GM21515 (cell line): Measurements from ENCODE around the gene CLBA1.

Experiments
- ATAC-seq: cut with Tn5 transposase; IDR thresholded peaks from one replicate; pipeline ENCODE4 v1.9.1; 2021; ENCODE audit not compliant: unreplicated experiment

CLBA1 gene

DNA sequence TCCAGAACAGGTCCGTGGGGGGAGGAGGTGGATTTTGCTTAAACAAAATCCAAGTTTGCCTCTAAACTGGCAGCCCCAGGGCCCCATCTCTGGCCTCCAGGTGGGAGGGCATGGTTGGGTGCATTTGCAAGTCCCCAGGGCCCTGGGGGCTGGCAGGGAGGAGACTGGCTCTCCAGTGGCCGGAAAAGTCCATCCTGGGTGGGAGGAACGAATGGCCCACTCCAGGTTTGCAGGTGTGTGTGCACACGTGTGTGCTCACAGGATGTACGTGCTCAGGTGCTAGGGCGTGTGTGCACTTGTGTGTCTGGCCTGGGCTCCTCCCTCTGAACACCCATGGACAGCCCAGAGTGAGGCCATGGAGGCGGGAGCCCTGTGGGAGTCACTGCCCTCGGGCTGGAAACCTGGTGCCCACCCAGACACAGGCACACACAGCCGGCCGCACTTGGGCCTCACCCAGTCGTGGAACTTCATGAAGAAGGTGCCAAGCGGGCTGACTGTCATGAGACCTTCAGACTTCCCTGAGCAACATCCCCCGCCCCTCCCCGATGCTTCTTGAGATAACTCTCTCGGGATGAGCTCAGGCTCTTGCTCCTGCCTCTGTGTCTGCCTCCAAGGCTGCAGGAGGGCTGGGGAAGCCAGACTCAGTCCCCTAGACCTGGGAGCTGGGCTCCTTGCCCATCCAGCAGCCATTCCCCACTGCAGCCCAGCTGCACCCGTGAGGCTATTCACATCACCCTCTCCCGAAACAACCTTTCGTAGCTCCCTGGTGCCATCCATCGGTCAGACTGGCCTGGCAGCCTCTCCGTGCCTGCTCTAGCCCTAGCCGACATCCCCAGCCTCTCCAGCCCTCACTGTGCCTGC, 16.8 kb upstream of the CLBA1 start:
- no peak for ATAC-seq

DNA sequence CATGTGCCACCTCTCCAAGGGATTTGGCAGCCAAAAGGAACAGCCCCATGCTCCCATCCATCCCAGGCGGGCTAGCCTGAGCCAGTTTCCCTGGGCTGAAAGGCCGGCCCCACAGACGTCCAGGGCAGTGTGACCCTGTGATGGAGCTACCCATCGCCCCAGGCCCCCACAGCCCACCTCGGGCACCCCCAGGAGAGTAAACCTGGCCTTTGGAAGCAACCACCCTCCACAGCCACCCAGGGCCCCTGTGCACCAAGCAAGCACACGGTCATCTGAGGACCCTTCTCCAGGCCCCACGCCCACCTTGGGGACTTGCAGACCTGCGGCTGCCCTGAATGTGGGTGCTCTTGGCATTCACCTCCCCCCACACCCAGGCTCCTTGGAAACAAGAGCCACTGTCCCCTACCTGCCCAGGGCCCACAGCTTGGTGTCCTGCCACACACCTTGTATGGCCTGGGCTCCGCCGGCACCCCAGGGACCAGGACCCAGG, 15.8 kb upstream of the CLBA1 start:
- no peak for ATAC-seq

DNA sequence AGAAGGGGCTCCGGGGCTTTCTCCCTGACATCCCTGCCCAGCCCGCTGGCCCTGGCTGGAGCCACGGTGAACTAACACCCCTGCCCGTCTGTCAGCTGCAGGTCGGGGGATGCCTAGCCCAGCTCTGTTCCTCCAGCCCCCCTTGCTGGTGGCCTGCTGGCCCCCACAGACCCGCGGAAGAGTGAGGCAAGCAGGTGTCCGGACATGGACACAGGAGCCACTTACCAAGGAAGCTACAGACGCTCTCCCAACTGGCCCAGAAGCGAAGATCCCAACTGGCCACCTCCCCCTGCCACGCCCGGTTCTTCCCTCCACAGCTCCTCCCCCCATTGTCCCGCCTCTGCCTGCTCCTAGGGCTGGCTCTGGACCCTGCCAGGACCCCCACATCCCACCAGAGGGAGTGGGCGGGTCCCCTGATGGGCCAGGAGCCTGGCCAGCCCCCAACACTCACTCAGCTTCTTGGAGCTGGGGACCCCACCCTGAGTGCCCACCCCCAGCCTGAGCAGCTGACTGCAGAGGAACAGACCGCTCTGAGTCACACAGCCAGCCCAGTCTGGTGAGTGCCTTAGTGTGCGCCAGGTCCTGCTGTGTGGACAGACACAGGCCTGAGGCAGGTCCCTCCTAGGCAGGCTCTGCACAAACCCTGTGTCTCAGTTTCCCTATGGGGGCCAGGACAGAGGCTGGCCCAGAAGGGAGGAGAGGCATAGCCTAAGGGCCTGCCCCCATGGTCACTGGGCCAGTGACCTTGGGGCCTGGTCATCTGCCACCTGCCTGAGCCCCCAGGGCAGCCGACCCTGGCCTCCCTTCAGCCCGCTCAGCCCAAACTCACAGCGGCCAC, 15.1 kb upstream of the CLBA1 start:
- no peak for ATAC-seq

DNA sequence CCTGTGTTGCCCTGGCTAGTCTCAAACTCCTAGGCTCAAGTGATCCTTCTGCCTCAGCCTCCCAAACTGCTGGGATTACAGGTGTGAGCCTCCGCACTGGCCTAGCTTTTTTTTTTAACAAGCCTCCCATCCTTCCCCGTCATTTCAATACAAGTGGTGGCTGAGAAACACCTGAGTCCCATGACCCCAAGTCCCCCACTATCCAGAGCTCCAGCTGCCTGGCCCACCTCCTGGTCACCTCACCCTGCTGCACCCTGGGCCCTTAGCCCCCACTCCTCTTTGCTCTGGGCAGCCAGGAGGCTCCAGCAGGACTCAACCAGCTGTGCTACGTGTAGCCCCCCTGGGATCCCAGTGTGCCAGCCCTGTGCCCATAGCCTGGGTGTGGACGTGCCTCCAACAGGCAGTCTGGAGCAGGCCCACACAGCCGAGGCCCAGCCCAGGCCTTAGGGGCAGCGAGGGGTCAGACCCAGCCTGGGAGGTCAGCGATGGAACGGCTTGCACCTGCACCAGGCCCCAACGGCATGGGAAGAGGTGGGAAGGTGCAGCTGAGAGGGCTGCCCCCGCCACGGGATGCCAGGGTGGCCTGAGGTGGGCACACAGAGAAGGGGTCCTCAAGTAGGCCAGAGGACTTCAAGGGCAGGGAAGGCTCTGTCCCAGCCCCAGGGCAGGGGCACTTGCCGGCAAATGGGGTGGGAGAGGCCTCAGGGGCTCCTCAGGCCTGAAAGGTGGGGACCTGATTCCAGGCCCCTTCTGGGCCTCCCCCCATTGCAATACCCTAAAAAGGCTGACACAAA, 13.9 kb upstream of the CLBA1 start:
- no peak for ATAC-seq

DNA sequence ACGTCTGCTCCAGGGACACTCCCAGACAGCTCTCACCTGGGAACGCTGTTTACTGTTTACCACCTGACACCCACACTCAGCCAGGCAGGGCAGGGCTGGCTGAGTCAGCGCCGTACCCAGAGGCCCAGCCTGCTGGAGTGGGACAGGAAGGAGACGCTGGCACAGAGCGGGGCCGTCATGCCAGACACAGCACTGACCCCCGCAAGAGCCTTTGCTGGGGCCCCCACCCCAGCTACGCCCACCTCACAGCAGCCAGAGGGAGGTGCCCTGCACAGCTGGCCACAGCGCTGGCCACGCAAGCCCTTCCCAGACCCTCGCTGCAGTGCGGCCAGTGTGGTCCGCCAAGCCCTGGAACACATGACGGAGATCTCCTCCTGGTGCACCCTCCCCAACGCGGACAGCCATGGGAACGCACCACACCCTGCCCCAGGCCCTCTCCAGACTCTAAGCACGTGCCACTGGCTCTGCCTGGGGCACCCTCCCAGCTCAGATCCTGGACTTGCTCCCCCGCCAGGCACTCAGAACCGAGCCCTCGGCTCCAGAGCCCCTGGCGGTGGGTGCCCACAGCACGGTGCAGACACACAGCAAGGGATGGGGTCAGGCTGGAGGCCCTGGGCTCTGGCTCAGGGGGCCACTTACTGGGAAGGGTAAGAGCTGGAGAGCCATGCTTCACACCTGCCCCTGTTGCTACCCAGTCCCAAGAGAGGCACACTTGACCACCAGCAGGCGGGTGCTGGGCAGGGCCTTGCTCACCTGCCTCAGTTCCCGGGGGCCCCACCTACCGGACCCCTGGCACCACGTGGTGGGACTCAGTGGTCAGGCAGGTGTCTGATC, 13.1 kb upstream of the CLBA1 start:
- no peak for ATAC-seq

DNA sequence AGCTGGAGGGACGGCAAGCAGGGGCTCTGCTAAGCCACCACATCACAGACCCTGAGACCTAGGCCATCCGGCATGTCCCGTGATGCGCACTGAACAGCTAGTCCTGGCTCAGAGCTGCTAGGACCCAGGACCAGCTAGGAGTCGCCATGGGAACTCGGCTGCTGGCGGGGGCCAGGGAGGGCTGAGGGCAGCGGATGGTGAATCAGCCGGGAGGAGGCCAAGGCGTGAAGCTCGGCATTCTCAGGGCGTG, 12.5 kb upstream of the CLBA1 start:
- no peak for ATAC-seq

DNA sequence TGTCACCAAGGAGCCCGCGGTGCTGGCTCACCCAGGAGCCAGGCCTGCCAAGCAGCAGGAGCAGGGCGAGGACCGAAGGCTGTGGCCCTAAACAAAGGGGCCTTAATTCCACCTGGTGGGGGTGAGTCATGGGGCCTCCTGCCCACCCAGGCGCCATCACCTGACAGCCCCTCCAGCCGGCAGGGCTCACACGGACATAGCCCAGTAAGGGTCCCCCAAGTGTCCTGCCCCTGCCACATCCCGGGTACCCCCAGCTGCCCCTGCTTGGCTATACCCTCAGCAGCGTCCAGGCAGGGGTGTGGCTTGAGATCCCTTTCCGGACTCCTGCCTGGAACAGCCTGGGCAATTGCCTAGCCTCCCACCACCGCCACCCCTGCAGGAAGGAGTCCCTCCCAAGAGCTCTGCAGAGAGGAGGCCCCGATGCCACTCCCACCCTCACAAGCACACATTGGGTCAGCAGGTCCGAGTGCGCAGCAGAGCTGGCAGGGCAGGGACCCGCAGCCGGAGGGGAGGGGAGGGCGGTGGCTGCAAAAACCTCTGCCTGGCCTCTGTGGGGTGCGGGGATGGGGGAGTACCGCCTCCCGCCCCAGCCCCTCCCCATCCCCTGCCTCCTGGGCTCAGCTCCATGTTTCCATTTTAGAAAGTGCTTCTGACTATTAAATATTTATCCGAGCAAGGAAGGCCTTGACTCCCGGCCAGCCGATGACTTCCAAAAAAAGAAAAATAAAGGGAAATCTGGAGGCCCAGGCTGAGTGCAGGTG, 12.0 kb upstream of the CLBA1 start:
- no peak for ATAC-seq

DNA sequence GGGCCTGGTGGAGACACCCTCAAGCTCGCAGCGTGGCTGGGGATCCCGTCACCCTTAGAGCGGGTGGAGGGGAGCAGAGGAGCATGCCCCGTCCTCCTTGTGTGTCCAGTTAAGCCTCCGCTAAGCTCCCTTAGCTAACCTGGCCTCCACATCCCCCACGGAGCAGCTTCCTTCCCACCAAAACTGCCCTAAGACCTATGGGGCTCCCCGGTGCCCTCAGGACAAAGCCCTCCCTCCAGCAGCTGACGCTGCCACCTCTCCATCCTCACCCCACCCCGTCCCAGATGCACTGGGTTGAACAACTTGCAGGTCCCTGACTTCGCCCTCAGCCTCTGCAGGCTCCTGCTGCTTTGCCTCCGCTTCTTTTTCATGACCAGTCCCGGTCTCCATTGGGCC, 11.4 kb upstream of the CLBA1 start:
- ATAC-seq: no peak

DNA sequence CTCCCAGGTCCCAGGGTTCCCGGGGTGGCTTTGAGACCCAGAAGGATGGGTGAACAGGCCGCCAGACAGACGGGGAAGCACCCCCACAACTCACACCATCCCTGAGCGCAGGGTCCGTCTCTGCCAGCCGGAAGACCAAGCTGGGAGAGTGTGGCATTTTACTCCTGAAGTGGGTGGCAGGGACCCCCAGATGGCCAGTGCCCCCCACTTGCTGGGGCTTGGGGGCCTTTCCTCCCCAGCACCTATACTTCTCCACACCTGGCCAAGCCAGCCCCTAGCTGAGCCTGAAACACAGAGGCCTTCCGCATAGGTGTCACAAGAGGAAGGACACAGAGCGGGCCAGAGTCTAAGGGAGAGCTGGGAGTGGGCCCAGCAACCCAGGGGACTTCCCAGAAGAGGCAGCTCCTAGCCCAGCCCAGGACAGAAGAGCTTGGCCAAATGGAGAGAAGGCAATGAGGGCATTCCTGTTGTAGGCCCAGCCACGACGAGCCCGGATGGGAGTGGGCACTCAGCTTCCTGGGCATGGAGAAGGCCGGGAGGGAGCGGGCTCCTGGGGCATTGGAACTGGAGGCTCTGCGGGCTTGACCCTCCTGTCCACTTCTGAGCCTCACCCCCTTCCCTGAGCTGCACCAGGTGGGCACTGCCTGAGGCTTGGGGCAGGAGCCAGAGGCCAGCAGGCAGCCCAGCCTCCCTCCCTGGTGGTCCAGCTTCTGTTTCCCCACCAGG, 10.8 kb upstream of the CLBA1 start:
- ATAC-seq: no peak

DNA sequence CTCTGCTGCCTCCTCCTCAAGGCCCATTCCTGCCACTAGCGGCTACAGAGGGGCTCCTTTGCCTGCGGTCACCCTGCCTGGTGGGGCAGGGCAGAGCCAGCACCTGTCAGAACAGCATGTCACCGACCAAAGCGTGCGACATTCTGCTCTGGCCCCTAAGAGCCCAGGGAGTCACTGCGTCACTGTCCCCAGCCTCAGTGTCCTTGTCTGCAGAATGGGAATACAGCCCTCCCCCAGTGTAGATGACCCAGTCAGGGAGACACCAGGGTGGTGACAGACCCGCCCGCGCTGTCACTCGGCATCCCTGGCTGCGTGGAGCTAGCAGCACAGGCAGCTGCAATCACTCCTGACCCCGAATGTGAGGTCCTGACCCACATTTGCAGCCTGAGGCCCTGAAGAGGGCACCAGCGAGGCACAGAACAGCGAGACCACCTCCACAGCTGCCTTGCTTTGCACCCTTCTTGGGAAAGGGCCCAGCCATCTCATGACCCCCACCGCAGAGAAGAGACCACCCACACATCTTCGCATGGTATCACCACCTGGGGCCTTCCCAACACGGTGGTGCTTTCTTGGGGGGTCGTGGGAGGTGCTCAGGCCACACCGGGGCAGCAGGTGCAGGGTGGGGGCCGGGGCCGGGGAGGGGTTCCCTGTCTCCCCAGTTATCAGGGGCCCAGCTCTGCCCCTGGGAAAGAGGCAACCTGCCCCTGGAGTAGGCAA, 9.9 kb upstream of the CLBA1 start:
- no peak for ATAC-seq

DNA sequence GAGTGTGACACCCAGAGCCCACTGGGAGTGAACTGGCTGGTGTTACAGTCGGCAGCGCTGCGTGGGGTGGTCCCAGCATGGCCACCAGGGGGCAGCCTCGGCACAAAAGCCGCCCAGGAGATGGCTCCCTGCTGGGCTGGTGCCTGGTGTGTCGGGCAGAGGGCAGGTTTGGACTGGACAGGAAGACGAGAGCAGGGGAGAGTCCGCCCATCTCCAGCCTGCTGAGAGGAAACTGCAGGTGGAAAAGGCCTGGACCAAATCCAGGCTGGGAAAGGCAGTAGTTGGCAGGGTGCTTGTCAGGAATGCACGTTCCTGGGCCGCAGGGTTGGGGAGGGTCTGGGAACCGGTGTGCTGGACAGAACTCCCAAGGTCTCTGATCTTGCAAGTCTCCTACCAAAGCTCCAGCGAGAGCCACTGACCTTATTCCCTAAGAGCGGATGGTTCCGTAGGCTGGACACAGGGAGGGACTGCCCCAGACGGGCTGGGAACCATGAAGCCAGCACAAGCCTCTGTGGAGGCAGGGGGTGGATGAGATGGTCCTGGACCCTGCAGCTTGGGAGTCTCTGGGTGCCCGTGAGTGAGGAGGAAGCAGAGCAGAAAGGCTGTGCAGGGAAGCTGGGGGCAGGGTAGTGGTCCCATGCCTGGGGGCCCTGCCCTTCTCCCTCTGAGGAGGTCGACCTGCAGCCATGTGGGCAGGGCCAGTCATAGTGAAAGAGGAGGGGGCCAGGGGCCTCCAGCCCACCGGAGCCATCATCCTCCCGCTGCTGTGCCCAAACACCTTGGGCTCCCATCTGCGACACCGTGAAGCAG, 9.2 kb upstream of the CLBA1 start:
- peak; percentile 51 for ATAC-seq

DNA sequence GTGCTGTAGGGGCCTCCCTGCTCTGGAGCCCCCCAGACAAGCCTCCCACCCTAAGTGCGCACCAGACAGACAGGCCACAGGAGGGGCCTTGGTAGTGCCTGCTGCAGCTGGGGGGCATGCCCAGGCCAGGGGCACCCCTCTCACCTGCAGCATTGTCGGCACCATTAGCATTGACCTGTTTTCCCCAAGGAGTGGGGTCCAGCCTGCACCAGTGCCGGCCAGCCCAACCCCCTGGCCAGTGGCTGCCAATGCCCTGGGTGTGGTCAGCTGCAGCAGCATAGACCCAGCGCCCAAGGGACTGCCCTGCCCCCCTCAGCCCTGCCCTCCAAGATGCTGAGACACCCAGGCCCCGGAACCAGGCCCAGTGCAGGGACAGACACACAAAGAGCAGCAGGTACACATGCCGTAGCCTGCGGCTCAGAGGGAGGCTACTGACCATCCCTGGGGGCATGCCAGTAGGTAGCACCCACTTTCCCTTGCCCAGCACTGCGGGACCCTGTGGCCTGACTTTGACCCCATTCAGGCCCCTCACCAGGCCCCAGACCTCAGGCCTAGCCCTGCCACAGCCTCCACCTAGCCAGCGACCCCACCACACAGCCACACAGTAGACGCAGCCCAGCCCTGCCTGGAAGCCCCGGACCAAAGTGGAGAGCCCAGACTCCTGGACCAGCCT, 8.4 kb upstream of the CLBA1 start:
- ATAC-seq: no peak

DNA sequence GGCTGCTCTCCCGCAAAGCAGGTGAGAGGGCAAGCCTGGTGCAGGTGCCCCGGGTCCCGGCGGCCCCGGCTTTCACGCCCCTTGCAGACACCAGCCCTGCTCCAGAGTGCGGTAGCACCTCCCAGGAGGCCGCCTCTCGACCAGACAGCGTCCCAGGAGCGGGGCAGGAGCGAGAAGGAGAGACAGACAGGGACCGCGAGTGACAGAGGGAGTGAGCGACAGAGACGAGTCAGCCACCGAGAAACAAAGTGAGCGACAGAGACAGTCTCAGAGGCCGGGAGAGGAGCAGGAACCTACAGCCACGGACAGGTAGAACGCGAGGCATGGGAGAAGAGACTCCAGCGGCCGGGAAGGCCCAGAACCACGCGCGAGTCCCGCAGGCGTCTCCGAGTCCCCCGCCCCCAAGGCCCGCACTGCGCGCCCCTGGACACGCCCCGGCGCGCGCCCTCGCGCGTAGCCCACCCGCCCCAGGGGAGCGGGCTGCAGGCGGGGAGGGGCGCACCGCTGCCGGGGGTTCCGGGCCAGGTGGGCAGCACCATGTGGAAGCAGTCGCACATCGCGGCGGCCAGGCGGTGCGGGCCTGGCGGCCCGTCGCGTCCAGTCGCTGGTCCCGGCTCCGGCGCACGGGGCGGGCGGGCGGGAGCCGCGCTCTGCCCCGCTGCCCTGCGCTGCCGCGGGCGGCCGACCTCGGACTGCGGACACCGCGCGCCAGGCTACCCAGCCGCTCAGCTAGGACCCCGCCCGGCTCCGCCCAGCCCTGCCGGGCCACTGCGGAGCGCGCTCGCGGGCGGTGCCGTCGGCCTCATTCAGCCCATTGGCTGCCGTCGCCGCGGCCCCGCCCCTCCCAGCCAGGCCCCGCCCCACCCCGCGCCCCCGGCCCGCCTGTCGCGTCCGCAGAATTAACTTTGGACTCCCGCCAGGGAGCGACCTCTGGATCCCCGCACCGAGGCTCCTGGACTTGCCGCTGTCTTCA, 7.6 kb upstream of the CLBA1 start, which contains the start of gene AHNAK2:
Gene AHNAK2 (minus strand): TSS at position 694 of the 973 bp plus-strand sequence. CDS start 137 bp downstream, at position 557.
- ATAC-seq: no peak

DNA sequence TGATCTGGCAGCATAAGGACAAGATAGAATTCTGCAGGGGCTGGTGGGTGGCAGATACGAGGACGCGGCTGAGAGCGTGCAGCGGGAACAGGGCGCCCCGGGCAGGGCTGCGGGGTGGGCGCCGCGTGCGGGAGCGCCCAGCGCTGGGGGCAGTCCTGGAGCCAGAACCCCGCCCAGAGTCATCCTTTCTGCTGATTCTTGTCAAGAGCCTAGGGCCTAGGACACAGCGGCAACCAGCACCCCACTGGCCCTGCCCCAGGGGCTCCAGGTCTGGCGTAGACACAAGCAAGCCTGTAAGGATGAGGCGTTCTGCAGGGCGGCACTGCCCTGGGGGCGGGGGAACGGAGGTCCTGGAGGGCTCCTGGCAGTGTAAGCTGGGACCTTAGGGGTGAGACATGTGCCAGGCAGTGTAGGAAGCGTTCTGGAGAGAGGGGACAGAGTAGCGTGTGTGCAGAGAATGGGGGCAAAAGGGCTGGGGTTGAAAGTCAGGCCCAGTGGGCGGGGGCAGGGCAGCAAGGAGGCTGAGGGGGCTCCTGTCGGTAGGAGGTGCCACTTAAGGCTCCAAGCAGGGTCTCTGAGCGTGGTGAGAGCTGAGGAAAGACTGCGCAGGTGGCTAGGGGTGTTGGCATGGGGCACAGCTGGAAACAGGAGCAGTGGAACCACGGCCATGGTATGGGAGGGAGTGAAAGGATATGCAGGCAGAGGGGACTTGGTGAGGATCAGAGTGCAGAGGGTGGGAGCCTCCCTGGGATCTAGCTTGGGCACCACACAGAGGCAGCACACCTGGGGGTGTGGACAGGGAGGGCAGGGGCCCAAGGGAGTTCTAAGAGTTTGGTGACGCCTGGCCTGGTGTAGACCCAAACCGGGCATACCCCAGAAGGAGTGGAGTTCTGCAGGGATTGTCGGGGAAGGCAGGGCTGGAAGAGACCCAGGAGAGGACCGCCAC, 6.6 kb upstream of the CLBA1 start:
- no peak for ATAC-seq
